H1 (cell line): ENCODE data around the gene S1PR2. TPM values are rescaled to one million over a fixed set of nuclear protein-coding genes. Genes with fewer than 3 reads are reported as not detected.

ENCODE experiments used
- ASH2L ChIP-seq: fragments of 200-600, 300-600 bp; sonication (generic); IDR thresholded peaks from one replicate; pipeline ENCODE4 v1.7.1; 2017; ENCODE audit warnings: low read length
- FOSL1 ChIP-seq: IDR thresholded peaks from 2 replicates; pipeline ENCODE4 v1.6.1; 2011; ENCODE audit warnings: mild to moderate bottlenecking, low read depth, low read length, moderate library complexity; ENCODE audit not compliant: insufficient read depth
- HDAC6 ChIP-seq: IDR thresholded peaks from one replicate; pipeline ENCODE4 v1.7.1; 2012; ENCODE audit warnings: low read depth, mild to moderate bottlenecking, inconsistent platforms, low read length, moderate library complexity
- JUND ChIP-seq: IDR thresholded peaks from 2 replicates; pipeline ENCODE4 v1.6.1; 2011; ENCODE audit warnings: mild to moderate bottlenecking, improper control_type of control experiment, low read length
- KDM1A ChIP-seq: fragments of 200-600, 300-600 bp; sonication (generic); IDR thresholded peaks from 2 replicates; pipeline ENCODE4 v1.7.1; 2016; ENCODE audit warnings: mild to moderate bottlenecking, low read length, borderline replicate concordance
- KDM4A ChIP-seq: IDR thresholded peaks from one replicate; pipeline ENCODE4 v1.7.1; 2012; ENCODE audit warnings: low read depth, mild to moderate bottlenecking, moderate library complexity, low read length, inconsistent platforms; ENCODE audit not compliant: severe bottlenecking
- MAFK ChIP-seq: IDR thresholded peaks from 2 replicates; pipeline ENCODE4 v1.6.1; 2012; ENCODE audit warnings: low read depth, mild to moderate bottlenecking, improper control_type of control experiment, low read length
- NANOG ChIP-seq: IDR thresholded peaks from 2 replicates; pipeline ENCODE4 v1.6.1; 2011; ENCODE audit warnings: low read length, low read depth, mild to moderate bottlenecking, inconsistent platforms; ENCODE audit not compliant: insufficient read depth, poor library complexity, severe bottlenecking
- NRF1 ChIP-seq: IDR thresholded peaks from 2 replicates; pipeline ENCODE4 v1.6.1; 2011; ENCODE audit warnings: mild to moderate bottlenecking, low read depth, low read length, improper control_type of control experiment
- PHF8 ChIP-seq: fragments of 200-600 bp; sonication (generic); conservative IDR thresholded peaks from 2 replicates; pipeline ENCODE4 v1.7.1; 2012; ENCODE audit warnings: low read depth, mild to moderate bottlenecking, inconsistent platforms, low read length, moderate library complexity
- POLR2AphosphoS5 ChIP-seq: IDR thresholded peaks from 2 replicates; pipeline ENCODE4 v1.6.1; 2011; ENCODE audit warnings: low read depth, low read length
- POU5F1 ChIP-seq: IDR thresholded peaks from 2 replicates; pipeline ENCODE4 v1.6.1; 2011; ENCODE audit warnings: low read depth, mild to moderate bottlenecking, low read length, moderate library complexity
- RBBP5 ChIP-seq: IDR thresholded peaks from 2 replicates; pipeline ENCODE4 v1.7.1; 2012; ENCODE audit warnings: low read depth, mild to moderate bottlenecking, inconsistent platforms, low read length, moderate library complexity, borderline replicate concordance
- RNF2 ChIP-seq: fragments of 200-900, 300-1000 bp; sonication (generic); IDR thresholded peaks from 2 replicates; pipeline ENCODE4 v1.7.1; 2016; ENCODE audit warnings: borderline replicate concordance, low read depth, mild to moderate bottlenecking, antibody characterized with exemption, low read length; ENCODE audit not compliant: poor library complexity, severe bottlenecking; ENCODE audit errors: missing control alignments
- SAP30 ChIP-seq: fragments of 300-600 bp; sonication (generic); IDR thresholded peaks from 2 replicates; pipeline ENCODE4 v1.7.1; 2012; ENCODE audit warnings: low read length, moderate library complexity, mild to moderate bottlenecking, inconsistent platforms; ENCODE audit not compliant: insufficient read depth, insufficient replicate concordance
- TAF1 ChIP-seq: IDR thresholded peaks from 2 replicates; pipeline ENCODE4 v1.6.1; 2011; ENCODE audit warnings: mild to moderate bottlenecking, low read depth, low read length
- TAF7 ChIP-seq: optimal IDR thresholded peaks from 2 replicates; pipeline ENCODE3; 2011; ENCODE audit warnings: low read depth, mild to moderate bottlenecking, inconsistent platforms, low read length, moderate library complexity, borderline replicate concordance
- ZNF274 ChIP-seq: IDR thresholded peaks from 2 replicates; pipeline ENCODE4 v1.7.0; 2012; ENCODE audit warnings: low read length, borderline replicate concordance; ENCODE audit errors: extremely low read depth
- polyA plus RNA-seq, 7 experiments: library from polyadenylated mRNA; depleted of rRNA in 3 of 7; stranded (reverse) in 5 of 7; unstranded in 2 of 7; fragments of >200 nt in 5 of 7; fragments of 200-250 nt in 2 of 7; gene quantifications; 1 replicate in 5 of 7; 2 replicates in 1 of 7; 4 replicates in 1 of 7; pipeline versions ENCODE4 v1.2.1 to v1.2.3, GENCODE V29; 2011 to 2013; ENCODE audit warnings: missing spikeins in 2 of 7, mixed read lengths in 2 of 7
- total RNA-seq: library from RNA; stranded (reverse); fragmentation: NEBNext Ultra II Directional; extraction: Animal tissue kit (Norgen Biotek cat#: 25700); gene quantifications from 2 replicates; pipeline ENCODE4 v1.2.1, GENCODE V29; 2021
- TF ChIP-seq, protein P1 (sequence below): IDR thresholded peaks from 2 replicates; pipeline ENCODE4 v1.6.1; 2012; ENCODE audit warnings: inconsistent platforms
- TF ChIP-seq, protein P2 (sequence below): IDR thresholded peaks from 2 replicates; pipeline ENCODE4 v1.6.1; 2011; ENCODE audit warnings: low read length, improper control_type of control experiment
- TF ChIP-seq, protein P3 (sequence below), 3 experiments: IDR thresholded peaks; 1 replicate in 2 of 3; 2 replicates in 1 of 3; pipeline versions ENCODE4 v1.5.1 to v1.6.1; 2011; ENCODE audit warnings: low read length in 3 of 3, mild to moderate bottlenecking in 3 of 3, inconsistent platforms in 2 of 3, low read depth in 1 of 3, moderate library complexity in 1 of 3; ENCODE audit not compliant: insufficient read depth in 1 of 3; ENCODE audit errors: control extremely low read depth in 1 of 3

S1PR2 gene
- total and polyA plus RNA-seq, 2 of the 8 experiments (the other 6 are each of a cell fraction or from before 2014, with no cell fraction given) = 17.5 to 19.4 TPM

DNA sequence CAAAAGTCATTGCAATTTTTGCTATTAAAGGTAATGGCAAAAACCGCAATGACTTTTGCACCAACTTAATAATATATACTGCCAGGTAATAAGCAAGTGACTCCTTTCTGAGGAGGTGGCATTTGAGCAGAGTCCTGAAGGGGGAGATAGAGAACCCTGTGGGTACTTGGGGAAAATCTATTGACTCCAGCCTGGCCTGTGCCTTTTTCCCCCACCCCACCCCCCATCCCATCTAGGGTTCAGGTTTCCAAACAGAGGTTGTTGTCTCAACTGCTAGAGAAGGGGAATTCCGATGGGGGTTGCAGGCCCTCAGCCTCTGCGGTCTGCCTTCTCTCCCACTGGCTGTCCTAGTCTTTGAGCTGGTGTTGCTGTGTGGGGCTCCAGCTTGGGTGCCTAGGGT lies 11.5 kb downstream of the S1PR2 start (continued):
- TF ChIP-seq JUND (no peak), TAF1 (peak; percentile 51; the same call in 1 of the 2 replicates), KDM4A (no peak), FOSL1 (no peak), PHF8 (no peak), KDM1A (no peak; the same call in 1 of the 2 replicates), ASH2L (peak; percentile 45), POU5F1 (no peak), TAF7 (no peak), POLR2AphosphoS5 (peak; percentile 33; the same call in 1 of the 2 replicates), RNF2 (no peak), MAFK (no peak), RBBP5 (peak; percentile 78), ZNF274 (no peak), HDAC6 (no peak), NANOG (no peak), NRF1 (no peak), SAP30 (no peak)
- TF ChIP-seq, protein P1, sequence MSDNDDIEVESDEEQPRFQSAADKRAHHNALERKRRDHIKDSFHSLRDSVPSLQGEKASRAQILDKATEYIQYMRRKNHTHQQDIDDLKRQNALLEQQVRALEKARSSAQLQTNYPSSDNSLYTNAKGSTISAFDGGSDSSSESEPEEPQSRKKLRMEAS = no peak
- TF ChIP-seq, protein P2, sequence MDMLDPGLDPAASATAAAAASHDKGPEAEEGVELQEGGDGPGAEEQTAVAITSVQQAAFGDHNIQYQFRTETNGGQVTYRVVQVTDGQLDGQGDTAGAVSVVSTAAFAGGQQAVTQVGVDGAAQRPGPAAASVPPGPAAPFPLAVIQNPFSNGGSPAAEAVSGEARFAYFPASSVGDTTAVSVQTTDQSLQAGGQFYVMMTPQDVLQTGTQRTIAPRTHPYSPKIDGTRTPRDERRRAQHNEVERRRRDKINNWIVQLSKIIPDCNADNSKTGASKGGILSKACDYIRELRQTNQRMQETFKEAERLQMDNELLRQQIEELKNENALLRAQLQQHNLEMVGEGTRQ = no peak
- TF ChIP-seq, protein P3, sequence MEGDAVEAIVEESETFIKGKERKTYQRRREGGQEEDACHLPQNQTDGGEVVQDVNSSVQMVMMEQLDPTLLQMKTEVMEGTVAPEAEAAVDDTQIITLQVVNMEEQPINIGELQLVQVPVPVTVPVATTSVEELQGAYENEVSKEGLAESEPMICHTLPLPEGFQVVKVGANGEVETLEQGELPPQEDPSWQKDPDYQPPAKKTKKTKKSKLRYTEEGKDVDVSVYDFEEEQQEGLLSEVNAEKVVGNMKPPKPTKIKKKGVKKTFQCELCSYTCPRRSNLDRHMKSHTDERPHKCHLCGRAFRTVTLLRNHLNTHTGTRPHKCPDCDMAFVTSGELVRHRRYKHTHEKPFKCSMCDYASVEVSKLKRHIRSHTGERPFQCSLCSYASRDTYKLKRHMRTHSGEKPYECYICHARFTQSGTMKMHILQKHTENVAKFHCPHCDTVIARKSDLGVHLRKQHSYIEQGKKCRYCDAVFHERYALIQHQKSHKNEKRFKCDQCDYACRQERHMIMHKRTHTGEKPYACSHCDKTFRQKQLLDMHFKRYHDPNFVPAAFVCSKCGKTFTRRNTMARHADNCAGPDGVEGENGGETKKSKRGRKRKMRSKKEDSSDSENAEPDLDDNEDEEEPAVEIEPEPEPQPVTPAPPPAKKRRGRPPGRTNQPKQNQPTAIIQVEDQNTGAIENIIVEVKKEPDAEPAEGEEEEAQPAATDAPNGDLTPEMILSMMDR (IDR thresholded peaks at IDR 0.05; ENCODE audit: control extremely low read depth in 1 of 3, insufficient read depth in 1 of 3, low read depth in 1 of 3, low read length in 3 of 3) = peak; percentile 24 to 64 (median 56)
